GM21423 (cell line): ENCODE measurements around the gene KDM1B.
"Not testable (repeated sequence)": the region's sequence is repeated elsewhere in the genome, so short reads cannot be mapped to it uniquely, and the experiment has no call there.

Source experiments
- ATAC-seq: cut with Tn5 transposase; IDR thresholded peaks from one replicate; pipeline ENCODE4 v1.9.1; 2021; ENCODE audit warnings: mild to moderate bottlenecking, moderate library complexity; ENCODE audit not compliant: unreplicated experiment

The KDM1B gene

DNA sequence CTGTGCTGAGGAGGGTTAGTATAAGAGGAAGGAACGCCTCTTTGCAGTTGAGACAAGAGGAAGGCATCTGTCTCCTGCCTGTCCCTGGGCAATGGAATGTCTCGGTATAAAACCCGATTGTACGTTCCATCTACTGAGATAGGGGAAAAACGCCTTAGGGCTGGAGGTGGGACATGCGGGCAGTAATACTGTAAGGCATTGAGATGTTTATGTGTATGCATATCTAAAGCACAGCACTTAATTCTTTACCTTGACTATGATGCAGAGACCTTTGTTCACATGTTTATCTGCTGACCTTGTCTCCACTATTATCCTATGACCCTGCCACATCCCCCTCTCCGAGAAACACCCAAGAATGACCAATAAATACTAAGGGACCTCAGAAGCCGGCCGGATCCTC, 71.9 kb downstream of the KDM1B start:
- ATAC-seq: not testable (repeated sequence)

DNA sequence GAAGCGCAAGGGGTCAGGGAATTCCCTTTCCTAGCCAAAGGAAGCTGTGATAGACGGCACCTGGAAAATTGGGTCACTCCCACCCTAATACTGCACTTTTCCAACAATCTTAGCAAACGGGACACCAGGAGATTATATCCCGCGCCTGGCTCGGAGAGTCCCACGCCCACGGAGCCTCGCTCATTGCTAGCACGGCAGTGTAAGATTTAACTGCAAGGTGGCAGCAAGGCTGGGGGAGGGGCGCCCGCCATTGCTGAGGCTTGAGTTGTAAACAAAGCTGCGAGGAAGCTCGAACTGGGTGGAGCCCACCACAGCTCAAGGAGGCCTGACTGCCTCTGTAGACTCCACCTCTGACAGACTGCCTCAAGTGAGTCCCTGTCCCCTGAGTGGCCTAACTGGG, 73.4 kb downstream of the KDM1B start:
- not testable (repeated sequence) for ATAC-seq

DNA sequence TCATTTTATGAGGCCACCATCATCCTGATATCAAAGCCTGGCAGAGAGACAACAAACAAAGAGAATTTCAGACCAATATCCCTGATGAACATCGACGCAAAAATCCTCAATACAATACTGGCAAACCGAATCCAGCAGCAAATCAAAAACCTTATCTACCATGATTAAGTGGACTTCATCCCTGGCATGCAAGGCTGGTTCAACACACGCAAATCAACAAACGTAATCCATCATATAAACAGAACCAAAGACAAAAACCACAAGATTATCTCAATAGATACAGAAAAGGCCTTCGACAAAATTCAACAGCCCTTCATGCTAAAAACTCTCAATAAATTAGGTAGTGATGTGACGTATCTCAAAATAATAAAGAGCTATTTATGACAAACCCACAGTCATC, 76.6 kb downstream of the KDM1B start:
- not testable (repeated sequence) for ATAC-seq

DNA sequence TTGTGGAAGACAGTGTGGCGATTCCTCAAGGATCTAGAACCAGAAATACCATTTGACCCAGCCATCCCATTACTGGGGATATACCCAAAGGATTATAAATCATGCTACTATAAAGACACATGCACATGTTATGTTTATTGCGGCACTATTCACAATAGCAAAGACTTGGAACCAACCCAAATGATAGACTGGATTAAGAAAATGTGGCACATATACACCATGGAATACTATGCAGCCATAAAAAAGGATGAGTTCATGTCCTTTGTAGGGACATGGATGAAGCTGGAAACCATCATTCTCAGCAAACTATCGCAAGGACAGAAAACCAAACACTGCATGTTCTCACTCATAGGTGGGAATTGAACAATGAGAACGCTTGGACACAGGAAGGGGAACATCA, 78.5 kb downstream of the KDM1B start:
- ATAC-seq: not testable (repeated sequence)

DNA sequence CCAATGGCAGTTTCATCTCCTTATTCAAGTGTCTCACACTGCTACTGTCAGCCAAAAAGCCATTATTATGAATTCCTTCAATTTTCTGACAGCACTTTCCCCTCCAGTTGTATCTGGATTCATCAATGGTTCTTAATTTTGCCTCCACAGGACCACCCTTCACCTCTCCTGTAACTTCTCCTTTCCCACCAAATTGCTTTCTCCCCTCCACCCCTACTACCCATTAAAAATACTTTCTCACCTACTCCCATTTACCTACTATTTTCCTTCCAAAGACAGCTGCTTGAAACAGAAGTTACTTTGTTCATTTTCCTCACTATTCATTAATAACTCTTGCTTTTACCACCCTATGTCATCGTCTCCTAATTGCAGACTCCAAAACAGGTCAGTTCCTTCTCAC, 79.3 kb downstream of the KDM1B start:
- ATAC-seq: no peak

DNA sequence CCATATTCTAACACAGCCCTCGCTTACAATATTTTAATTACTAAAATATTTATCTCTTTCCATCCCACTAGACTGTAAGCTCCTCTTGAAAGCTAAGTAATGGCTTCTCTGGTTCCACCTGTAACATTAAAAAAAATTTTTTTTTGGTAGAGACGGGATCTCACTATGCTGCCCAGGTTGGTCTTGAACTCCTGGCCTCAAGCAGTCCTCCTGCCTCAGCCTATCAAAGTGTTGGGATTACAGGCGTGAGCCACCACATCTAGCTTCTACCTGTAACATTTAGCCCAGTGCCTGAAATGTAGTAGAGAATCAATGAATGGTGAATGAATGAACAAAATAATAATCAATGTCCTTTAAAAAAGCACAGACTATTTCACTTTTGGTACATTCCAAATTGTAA, 80.3 kb downstream of the KDM1B start:
- ATAC-seq: no peak

DNA sequence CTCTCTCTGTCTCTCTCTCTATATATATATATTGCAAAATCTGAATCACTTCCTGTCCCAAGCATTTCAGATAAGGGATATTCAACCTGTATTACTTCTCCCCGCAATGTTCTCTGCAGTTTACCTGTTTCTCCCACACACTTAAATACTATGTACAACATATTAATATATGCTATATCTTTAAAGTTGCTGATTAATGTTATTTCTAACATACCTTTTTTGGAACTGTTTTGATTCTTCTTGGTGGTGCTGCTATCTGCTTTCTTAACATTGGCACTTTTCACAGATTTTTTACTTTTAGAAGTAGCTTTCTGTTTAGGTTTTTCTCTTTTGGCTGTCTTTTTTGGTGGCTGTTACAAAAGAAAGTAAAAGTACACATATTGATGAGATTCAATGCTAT, 81.9 kb downstream of the KDM1B start:
- no peak for ATAC-seq

DNA sequence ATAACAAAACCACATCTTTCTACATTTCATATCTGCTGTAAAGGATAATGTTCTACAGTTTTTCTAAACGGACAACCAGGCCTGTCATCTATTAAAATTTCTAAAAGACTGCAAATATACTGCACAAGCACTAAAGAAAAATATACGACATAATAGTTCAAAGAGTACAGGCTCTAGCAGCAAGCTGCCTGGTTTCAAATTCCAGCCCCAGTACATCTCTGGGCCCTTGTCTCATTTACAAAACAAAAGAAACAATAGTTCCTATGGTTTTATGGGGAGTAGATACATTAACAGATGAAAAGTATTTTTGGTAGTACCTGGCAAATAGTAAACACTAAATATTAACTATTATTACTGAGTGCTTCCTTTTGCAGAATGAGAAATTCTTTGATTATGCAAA, 85.0 kb downstream of the KDM1B start:
- ATAC-seq: no peak

DNA sequence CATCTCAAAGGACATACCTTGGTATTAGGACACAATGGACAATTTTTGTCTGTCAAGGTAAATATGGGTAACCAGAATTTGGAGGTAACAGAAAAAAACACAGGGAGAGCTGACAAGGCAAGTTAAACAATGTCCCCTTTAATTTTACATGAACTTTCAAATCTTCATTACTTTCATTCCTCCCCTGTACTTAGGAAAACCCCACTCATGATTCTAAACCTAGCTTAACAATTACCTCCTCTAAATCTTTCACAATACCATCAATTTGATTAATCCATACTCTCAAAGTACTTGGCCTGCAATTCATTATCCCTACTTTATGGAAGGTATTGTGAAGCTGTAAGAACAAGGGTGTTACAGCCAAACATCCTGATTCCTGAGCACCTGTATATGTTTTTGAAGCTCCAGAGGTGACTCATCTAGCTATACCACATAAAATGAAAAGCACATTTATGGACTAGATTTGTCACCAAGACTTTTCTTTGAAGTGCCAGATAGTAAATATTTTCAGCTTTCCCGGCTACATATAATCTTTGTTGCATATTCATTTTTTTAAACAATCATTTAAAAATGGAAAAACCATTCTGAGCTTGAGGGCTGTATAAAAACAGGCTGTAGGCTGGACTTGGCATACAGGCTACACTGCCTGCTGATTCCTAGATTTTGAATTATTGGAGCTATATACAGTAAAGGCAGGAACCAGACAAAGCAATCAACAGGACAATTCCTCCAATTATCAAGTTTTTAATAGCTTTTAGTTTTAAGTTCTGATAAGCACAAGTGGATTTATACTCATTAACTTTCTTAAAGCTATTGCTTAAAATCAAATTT, 86.2 kb downstream of the KDM1B start:
- no peak for ATAC-seq

DNA sequence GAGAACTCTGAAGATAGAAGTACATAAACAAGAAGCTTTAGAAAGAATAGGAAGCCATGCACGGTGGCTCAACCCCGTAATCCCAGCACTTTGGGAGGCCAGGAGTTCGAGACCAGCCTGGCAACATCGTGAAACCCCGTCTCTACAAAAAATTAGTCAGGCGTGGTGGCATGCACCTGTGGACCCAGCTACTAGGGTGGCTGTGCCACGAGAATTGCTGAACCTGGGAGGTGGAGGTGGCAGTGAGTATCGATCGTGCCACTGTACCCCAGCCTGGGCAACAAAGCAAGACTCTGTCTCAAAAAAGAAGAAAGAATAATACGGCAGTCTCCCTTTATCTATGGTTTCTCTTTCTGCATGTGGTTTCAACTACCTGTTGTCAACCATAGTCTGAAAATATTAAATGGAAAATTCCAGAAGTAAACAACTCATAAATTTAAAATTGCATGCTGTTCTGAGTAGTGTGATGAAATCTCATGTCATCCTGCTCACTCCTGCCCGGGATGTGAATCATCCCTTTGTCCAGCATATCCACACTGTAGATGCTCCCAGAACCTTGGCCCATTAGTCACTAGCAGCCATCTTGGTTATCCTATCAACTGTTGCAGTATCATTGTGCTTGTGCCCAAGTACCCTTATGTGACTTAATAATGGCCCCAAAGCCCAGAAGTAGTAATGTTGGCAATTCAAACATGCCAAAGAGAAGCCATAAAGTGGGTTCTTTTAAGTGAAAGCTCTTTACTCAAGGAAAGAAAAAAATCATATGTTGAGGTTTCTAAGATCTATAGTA, 87.0 kb downstream of the KDM1B start:
- no peak for ATAC-seq

DNA sequence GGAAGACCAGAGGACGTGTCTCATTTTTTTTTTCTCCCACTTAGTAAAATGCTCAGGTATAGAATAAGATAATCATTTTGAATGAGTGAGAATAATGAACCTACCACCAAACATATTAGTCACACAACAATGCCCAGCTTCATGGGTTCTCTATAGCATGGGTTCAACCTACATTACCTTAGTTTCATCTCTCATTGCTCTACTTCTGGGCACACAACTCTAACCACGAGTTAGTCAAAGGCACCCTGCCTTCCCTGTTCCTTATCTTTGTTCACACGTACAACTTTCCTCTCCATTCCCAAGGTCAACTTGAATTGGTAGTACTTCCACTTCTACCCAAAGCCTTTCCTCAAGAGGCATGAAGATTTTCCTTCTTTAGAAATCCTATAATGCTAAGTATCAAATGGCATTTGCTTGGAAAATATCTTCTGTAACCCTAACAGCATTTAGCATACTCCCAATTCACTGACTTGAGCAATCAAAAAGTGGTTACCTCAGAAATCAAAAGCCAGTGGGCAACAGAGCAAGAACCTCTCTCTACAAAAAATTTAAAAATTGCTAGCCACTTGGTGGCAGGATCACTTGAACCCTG, 88.2 kb downstream of the KDM1B start:
- peak; percentile 34 for ATAC-seq

DNA sequence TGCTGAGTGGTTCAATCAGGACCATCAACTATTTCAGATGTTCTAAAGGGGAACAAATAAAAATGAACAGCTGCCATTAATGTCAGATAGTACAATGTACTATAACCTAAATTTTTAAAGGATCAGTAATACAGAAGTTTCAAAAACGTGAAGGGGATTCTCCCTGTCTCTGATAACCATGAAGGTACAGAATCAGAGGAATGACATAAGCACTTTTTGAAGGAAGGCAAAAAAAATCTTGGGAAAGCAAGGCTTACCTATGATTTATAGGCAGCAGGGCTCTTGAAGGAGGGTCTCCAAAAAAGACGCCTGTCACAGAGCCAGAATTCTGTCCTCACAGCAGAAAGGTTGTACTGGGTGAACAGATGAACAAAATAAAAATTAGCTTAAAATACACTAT, 89.0 kb downstream of the KDM1B start:
- ATAC-seq: no peak

DNA sequence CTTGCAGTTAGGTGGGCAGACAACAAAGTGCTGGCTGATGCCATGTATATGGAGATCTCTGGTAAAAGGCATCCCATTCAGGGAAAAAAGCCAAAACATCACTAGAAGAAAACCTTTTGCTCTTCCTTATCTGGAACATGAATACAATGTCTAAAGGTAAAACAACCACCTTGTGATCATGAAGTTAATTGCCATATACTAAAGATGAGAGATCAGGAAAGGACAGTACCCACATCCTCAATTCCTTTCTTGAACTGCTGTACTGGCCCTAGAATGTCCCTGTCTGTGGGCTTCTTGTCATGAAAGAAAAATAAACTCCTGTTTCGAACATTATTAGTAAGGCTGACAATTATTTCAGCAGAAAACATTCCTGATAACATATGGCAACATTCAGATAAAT, 89.9 kb downstream of the KDM1B start:
- ATAC-seq: no peak

DNA sequence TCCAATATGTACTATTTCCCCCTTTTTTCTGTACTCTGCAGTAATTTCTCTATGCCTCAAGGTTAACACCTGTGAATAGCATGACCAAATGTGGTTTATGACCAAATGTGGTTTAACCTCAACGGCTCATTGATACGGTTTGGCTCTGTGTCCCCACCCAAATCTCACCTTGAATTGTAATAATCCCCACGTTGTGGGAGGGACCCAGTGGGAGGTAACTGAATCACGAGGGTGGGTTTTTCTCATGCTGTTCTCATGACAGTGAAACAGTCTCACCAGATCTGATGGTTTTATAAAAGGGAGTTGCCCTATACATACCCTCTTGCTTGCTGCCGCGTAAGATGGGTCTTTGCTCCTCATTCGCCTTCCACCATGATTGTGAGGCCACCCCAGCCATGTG, 90.4 kb downstream of the KDM1B start:
- no peak for ATAC-seq

DNA sequence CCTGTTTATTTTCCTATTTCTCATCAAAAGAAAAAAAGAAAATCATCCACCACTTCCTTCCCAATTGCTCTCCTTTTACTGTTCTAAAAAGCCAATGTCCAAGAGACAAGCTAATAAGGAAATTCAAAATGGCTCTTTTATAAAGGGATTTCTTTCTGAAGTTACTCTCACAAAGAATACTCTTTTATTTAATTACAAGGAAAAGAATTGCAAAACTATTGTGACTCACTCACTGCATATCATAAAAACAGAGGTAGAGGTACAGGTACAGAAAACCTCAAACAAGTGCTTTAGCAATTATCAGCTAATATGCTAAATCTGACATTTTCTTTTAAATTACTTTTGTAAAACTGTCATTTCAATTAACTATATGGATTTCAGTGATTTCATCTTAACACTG, 91.0 kb downstream of the KDM1B start:
- ATAC-seq: no peak

DNA sequence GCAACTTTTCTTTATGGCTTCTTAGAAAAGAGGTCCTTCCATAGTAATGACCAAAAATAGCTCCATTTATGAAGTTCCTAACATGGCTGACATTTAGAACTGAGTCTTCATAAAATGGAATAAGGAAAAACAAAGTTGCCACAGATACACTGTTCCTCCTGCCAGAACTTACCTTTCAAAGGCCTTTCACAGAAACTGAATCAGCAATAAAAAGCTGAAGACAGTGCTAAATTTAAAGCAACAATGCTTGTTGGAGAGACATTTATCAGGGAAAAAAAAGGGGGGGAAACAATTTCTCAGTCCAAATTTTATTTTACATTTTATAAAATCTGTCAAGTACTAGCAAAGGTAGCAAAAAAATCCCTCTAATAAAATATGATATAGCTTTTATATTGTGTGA, 91.8 kb downstream of the KDM1B start:
- ATAC-seq: no peak

DNA sequence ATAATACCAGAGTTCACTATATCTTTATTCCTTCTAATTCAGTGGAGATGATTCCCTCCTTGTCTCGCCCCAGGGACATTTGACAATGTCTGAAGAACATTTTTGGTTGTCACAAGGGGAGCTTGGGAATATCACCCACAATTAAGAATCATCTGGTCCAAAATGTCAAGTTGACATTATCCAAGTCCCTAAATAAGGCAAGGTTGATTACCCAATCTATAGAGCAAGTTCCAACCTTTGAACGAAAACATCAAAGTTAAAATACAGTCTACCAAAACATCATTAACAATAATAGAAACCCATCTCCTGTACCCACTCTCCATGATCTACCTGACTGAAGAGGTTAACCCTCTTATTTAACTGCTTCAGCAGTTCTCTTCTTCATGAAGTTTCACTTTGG, 93.5 kb downstream of the KDM1B start:
- no peak for ATAC-seq

DNA sequence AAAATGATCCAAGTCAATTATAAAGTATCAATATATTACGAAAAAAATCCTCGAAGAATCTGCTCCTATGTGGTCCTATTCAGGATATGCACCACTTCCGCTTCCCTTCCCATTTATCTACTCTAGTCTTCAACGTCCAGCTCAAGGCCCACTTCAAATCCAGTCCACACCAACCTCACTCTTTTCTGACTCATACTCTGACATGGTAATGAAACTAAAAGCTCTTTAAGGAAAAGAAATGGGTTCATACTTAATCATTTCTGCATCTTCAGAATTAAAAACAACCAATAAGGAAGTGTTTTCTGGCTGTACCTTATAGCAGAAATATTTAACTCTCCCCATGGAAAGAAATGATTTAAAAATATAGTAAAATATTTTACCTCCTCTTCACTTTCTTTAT, 94.0 kb downstream of the KDM1B start:
- ATAC-seq: no peak

DNA sequence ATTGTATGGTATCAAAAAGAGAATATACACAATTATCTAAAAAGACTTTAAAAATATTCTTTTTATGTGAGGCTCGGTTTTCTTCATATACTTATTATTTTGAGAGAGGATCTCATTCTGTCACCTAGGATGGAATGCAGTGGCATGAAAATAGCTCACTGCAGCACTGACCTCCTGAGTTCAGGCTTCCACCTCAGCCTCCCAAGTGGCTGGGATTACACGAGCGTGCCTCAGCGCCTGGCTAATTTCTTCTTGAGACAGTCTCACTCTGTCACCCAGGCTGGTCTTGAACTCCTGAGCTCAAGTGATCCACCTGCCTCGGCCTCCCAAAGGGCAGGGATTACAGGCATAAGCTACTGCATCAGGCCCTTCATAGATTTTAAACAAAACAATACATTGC, 98.4 kb downstream of the KDM1B start:
- no peak for ATAC-seq

DNA sequence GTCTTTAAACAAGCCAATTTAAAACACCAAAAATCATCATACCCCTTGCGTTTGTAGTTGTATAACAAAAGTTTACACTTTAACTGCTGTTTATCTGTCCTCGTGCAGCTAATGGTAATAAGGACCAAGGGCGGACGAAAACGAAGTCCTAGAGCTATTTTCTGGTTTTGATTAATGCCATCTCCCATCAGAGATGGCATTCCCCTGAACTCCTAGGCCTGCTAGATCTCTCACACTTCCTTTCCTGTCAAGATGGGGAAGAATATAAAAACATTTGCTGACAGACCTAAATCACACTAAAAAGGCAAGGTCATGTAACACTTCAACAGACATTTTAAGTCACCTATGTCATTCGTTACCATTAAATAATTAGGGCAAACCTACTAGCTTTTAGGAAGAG, 99.6 kb downstream of the KDM1B start:
- ATAC-seq: no peak

DNA sequence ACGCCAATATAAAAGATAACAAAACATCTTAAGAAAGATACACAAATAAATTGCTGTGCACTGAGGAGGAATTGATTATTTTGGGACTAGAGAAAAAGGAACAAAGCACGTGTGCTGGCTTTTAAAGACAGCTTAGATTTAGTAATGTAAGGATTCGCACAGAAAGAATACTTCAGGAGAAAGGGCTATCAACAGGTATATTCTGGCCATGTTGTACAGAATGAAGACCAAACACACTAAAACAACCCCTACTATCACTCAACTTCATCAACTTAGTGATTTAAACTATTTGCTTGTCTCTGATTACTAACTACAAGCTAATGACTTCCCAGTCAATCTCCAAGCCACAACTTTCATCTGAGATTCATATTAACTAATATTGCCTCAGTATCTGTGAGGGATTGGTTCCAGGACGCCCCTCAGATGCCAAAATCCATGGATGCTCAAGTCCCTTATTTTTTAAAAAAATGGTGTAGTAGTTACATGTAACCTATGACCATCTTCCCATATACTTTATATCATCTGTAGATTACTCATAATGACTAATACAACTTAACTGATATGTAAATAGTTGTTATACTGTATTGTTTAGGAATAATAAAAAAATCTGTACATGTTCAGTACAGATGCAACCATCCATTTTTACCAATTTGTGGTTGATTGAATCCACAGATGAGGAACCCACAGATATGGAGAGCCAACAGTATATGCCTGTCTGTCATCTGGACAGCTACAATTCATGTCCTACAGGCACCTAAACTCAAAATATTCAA, 104.6 kb downstream of the KDM1B start:
- no peak for ATAC-seq
